Measurements from ENCODE around the gene SYNDIG1. TPM values are rescaled to one million over a fixed set of nuclear protein-coding genes. Genes with fewer than 3 reads are reported as not detected.

SYNDIG1 gene
- total RNA-seq, 4 donors from 2014 or later = not detected

- H3K4me1 ChIP-seq = no peaks in the 10 kb centered on the region
- WGBS, 2 donors = 82 to 87% methylated on average over 12 to 14 of the region's 18 CpGs
- DNase-seq = no peak
- H3K27me3 ChIP-seq = peaks cover 0 to 6% (median 0%) of the 10 kb centered on the region in 4 donors
- TF ChIP-seq CTCF (IDR thresholded peaks at IDR 0.05) = no peak
- TF ChIP-seq POLR2A (IDR thresholded peaks at IDR 0.05) = no peak
- intact Hi-C loops (cut with DNase I) = no loop called here
- H3K36me3 ChIP-seq = no peaks in the 10 kb centered on the region
- no peak overlapping the region for H3K4me3 ChIP-seq
- H3K27ac ChIP-seq = no peak overlapping the region
- H3K9me3 ChIP-seq = no peaks in the 10 kb centered on the region
Observed at GRCh38 chr20:24483435-24484080, 14.1 kb downstream of the SYNDIG1 start.

DNA sequence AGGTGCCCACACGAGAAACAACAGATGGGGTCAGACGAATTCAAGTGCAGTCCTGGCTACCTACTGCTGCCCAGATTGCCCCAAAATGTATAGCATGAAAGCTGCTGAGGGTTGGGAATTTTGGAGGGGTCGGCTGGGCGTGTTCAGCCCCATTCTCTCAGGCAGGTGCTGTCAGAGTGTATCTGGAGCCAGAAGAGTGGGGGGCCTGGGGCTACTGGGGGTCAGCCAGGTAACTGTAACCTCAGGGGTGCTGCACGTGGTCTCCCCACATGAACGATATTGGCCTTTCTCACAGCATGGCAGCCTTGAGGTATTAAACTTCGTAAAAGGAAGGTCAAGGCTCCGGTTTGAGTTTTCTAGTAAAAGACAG lies 14.6 kb downstream of the SYNDIG1 start:
- no peak for TF ChIP-seq CTCF (IDR thresholded peaks at IDR 0.05)
- TF ChIP-seq POLR2A (IDR thresholded peaks at IDR 0.05) = no peak
- Histone ChIP-seq H3K4me1 (no peaks in the 10 kb centered on the region), H3K9me3 (no peaks in the 10 kb centered on the region), H3K36me3 (no peaks in the 10 kb centered on the region), H3K27ac (no peak overlapping the region), H3K4me3 (no peak overlapping the region), H3K27me3 (peaks cover 0 to 6% (median 0%) of the 10 kb centered on the region in 4 donors)
- intact Hi-C loops (cut with DNase I) = no loop called here
- DNase-seq = no peak
- 74 to 75% methylated on average over 5 to 7 of the region's 8 CpGs for WGBS, 2 donors

GRCh38 chr20:24485981-24486380 lies 16.6 kb downstream of the SYNDIG1 start:
- Histone ChIP-seq H3K4me3 (no peak overlapping the region), H3K27ac (no peak overlapping the region), H3K9me3 (no peaks in the 10 kb centered on the region), H3K36me3 (no peaks in the 10 kb centered on the region), H3K4me1 (no peaks in the 10 kb centered on the region), H3K27me3 (no peaks in the 10 kb centered on the region)
- TF ChIP-seq CTCF (IDR thresholded peaks at IDR 0.05) (no peak), POLR2A (IDR thresholded peaks at IDR 0.05) (no peak)
- WGBS, 2 donors = 44 to 75% methylated on average over 1 of the region's 1 CpG
- no peak for DNase-seq
- intact Hi-C loops (cut with DNase I) = no loop called here

- Histone ChIP-seq H3K36me3 (no peaks in the 10 kb centered on the region), H3K9me3 (no peaks in the 10 kb centered on the region), H3K27me3 (no peaks in the 10 kb centered on the region), H3K4me1 (no peaks in the 10 kb centered on the region), H3K4me3 (no peak overlapping the region), H3K27ac (no peak overlapping the region)
- TF ChIP-seq CTCF (IDR thresholded peaks at IDR 0.05) (no peak), POLR2A (IDR thresholded peaks at IDR 0.05) (no peak)
- no peak for DNase-seq
- 60 to 72% methylated on average over 4 of the region's 4 CpGs for WGBS, 2 donors
- intact Hi-C loops (cut with DNase I) = no loop called here
Observed at GRCh38 chr20:24487240-24487639, 17.8 kb downstream of the SYNDIG1 start.

GRCh38 chr20:24487648-24488047 lies 18.2 kb downstream of the SYNDIG1 start:
- TF ChIP-seq CTCF (IDR thresholded peaks at IDR 0.05) = no peak
- TF ChIP-seq POLR2A (IDR thresholded peaks at IDR 0.05) = no peak
- Histone ChIP-seq H3K36me3 (no peaks in the 10 kb centered on the region), H3K9me3 (no peaks in the 10 kb centered on the region), H3K4me1 (no peaks in the 10 kb centered on the region), H3K27ac (no peak overlapping the region), H3K4me3 (no peak overlapping the region), H3K27me3 (no peaks in the 10 kb centered on the region)
- 68 to 76% methylated on average over 3 to 4 of the region's 7 CpGs for WGBS, 2 donors
- no peak for DNase-seq
- intact Hi-C loops (cut with DNase I) = no loop called here
